Stimulated activated CD8-positive, alpha-beta memory T cell treated with anti-CD3 and anti-CD28 coated beads, Interleukin-2, amount 100 ng/mL, for 1 hour (primary cell): Measurements from ENCODE around the gene PCDHGA4.
"Not testable (repeated sequence)": the region's sequence is repeated elsewhere in the genome, so short reads cannot be mapped to it uniquely, and the experiment has no call there.

Source experiments
- DNase-seq, 2 donors: peaks; one replicate each; pipeline ENCODE4 v3.0.0-alpha.2; 2020; ENCODE audit warnings: low read depth in 2 of 2

The PCDHGA4 gene

DNA sequence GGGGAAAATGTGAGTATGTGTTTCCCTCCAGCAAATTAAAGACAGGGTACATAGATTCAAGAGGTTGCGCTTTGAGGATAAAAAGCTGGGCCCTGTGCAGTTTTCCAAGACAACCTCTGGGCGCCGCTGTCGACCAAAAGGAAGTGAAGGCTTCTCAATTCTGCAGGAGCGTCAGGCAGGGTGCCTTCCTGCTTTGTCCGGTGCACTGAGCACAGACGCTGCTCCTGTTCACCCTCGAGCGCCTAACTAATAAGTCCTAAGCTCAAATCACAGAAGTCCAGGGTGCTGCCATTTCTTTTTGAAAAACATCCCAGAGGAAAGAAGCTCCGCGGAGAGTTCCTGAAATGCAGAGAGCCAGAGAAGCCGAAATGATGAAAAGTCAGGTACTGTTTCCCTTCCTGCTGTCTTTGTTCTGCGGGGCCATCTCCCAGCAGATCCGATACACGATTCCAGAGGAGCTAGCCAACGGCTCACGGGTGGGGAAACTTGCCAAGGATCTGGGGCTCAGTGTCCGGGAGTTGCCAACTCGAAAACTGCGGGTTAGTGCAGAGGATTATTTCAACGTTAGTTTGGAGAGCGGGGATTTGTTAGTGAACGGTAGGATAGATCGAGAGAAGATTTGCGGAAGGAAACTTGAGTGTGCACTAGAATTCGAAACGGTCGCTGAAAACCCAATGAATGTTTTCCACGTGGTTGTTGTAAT is 4.8 kb upstream of the PCDHGA4 start, which contains the start of gene PCDHGB1:
TSS of gene PCDHGB1 (plus strand) at position 183 of the 703 bp plus-strand sequence. CDS start at position 345, 162 bp downstream.
- DNase-seq, result no peak

- DNase-seq, result no peak
Measured at GRCh38 chr5:141351591-141351990, 3.2 kb upstream of the PCDHGA4 start.

DNA sequence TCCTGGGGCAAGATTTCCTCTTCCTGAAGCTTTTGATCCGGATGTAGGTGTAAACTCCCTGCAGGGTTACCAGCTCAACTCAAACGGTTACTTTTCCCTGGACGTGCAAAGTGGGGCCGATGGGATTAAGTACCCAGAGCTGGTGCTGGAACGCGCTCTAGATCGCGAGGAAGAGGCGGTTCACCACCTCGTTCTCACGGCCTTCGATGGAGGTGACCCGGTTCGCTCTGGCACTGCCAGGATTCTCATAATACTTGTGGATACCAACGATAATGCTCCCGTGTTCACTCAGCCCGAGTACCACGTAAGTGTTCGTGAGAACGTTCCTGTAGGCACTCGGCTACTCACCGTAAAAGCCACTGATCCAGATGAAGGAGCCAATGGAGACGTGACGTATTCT is 820 bp downstream of the PCDHGA4 start:
- DNase-seq, result no peak

GRCh38 chr5:141356133-141356532 is 1.3 kb downstream of the PCDHGA4 start:
- DNase-seq, result no peak

DNA sequence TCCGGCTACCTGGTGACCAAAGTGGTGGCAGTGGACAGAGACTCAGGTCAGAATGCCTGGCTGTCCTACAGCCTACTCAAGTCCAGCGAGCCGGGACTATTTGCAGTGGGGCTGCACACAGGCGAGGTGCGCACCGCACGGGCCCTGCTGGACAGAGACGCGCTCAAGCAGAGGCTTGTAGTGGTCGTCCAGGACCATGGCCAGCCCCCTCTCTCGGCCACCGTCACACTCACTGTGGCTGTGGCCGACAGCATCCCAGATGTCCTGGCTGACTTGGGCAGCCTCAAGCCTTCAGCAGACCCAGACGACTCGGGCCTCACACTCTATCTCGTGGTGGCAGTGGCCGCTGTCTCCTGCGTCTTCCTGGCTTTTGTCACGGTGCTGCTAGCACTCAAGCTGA is 2.1 kb downstream of the PCDHGA4 start:
- DNase-seq, result no peak

GRCh38 chr5:141359790-141360426 is 5.1 kb downstream of the PCDHGA4 start, which contains the start of gene PCDHGB2:
Gene PCDHGB2 (plus strand): TSS chr5:141359994. CDS start chr5:141360136, 142 bp downstream.
- DNase-seq, result no peak

- DNase-seq, result no peak
Measured at GRCh38 chr5:141360685-141361084, 5.9 kb downstream of the PCDHGA4 start.

GRCh38 chr5:141362719-141363118 is 7.9 kb downstream of the PCDHGA4 start:
- no peak for DNase-seq

- no peak for DNase-seq
Measured at GRCh38 chr5:141363952-141364660, 9.3 kb downstream of the PCDHGA4 start, which contains the start of gene PCDHGA5. Gene PCDHGA5 (plus strand): TSS chr5:141364162. CDS start chr5:141364331, 169 bp downstream.

- no peak for DNase-seq
Measured at GRCh38 chr5:141366016-141366896, 11.4 kb downstream of the PCDHGA4 start.

DNA sequence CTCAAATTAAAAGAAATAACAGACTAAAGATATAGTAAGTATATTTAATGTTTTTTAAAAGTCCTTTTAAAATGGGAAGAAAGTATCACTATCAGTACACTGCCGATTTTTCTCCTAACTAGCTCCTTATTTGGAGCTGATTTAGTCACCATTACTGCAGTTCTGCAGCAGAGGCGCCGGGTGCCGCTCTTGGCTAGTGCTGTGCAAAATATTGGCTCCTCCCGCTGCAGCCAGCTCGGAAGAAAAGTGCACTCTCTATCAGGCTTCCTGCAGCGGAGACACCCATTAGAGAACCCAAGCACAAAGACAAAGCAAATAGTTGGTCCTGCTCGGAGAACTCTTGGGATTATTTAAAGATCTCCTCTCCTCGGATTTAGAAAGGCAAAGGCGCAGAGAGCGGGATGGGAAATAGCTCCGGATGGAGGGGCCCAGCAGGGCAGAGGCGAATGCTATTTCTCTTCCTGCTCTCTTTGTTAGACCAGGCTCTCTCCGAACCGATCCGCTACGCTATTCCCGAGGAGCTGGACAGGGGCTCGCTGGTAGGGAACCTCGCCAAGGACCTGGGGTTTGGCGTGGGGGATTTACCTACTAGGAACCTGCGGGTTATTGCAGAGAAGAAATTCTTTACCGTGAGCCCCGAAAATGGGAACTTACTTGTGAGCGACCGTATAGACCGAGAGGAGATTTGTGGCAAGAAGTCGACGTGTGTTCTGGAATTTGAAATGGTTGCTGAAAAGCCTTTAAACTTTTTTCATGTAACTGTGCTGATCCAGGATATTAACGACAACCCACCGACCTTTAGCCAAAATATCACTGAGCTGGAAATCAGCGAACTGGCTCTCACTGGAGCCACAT is 15.4 kb downstream of the PCDHGA4 start, which contains the start of gene PCDHGB3:
TSS of gene PCDHGB3 (plus strand) at position 249 of the 855 bp plus-strand sequence. CDS start at position 402, 153 bp downstream.
- no peak for DNase-seq

DNA sequence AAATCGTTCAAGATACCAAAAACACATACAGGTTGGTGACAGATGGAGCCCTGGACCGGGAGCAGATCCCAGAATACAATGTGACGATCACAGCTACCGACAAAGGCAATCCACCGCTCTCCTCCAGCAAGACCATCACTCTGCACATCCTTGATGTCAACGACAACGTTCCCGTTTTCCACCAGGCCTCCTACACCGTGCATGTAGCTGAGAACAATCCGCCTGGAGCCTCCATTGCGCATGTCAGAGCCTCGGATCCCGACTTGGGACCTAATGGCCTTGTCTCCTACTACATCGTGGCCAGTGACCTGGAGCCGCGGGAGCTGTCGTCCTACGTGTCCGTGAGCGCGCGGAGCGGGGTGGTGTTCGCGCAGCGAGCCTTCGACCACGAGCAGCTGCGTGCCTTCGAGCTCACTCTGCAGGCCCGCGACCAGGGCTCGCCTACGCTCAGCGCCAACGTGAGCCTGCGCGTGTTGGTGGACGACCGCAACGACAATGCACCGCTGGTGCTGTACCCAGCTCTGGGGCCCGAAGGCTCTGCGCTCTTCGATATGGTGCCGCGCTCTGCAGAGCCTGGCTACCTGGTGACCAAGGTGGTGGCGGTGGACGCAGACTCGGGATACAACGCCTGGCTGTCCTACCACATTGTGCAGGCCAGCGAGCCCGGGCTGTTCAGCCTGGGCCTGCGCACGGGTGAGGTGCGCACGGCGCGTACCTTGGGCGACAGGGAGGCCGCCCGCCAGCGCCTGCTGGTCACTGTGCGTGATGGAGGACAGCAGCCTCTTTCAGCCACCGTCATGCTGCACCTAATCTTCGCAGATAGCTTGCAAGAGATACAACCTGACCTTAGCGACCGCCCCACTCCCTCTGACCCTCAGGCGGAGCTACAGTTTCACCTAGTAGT is 17.0 kb downstream of the PCDHGA4 start:
- no peak for DNase-seq

GRCh38 chr5:141373673-141374317 is 19.0 kb downstream of the PCDHGA4 start, which contains the start of gene PCDHGA6:
Gene PCDHGA6 (plus strand): TSS chr5:141373891. CDS start chr5:141374084, 193 bp downstream.
- no peak for DNase-seq

GRCh38 chr5:141374627-141375026 is 19.8 kb downstream of the PCDHGA4 start:
- no peak for DNase-seq

- not testable (repeated sequence) for DNase-seq
Measured at GRCh38 chr5:141375444-141376155, 20.8 kb downstream of the PCDHGA4 start.

DNA sequence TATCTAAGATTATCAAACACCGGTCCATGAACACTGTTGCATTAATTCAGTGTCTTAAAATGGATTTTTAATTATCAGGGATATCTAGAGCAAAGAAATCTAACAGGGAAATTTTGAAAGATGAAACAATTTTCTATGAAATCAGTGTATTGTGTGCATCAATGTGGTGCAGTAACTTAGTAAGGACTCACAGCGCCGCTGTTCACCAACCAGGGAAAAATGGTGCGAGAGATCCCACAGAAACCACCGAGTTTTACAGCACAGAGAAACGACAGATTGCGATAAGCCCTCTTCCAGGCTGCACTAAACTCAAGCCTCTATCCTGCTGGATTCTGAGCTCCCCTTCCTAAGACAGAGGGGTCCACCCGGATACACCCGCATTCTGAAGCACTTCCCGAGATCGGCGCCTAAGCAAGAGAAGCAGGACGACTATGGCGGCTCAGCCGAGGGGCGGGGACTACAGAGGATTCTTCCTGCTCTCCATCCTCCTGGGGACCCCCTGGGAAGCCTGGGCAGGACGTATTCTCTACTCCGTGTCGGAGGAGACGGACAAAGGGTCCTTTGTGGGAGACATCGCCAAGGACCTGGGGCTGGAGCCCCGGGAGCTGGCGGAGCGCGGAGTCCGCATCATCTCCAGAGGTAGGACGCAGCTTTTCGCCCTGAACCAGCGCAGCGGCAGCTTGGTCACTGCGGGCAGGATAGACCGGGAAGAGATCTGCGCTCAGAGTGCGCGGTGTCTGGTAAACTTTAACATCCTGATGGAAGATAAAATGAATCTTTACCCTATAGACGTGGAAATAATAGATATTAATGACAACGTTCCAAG is 27.9 kb downstream of the PCDHGA4 start, which contains the start of gene PCDHGA7:
TSS of gene PCDHGA7 (plus strand) at position 274 of the 826 bp plus-strand sequence. CDS start at position 432, 158 bp downstream.
- DNase-seq, result no peak

DNA sequence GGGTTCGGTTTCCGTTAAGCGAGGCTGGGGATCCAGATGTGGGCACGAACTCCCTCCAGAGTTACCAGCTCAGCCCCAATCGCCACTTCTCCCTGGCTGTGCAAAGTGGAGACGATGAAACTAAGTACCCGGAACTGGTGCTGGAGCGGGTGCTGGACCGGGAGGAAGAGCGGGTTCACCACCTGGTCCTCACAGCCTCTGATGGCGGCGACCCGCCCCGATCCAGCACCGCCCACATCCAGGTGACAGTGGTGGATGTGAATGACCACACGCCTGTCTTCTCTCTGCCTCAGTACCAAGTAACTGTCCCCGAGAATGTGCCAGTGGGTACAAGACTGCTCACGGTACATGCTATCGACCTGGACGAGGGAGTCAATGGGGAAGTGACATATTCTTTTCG is 28.5 kb downstream of the PCDHGA4 start:
- no peak for DNase-seq
